Left cardiac atrium (tissue), 4 donors: Measurements from ENCODE around the gene BTD. TPM values are rescaled to one million over a fixed set of nuclear protein-coding genes. Genes with fewer than 3 reads are reported as not detected.
A peak's percentile ranks its signal among the peaks of the same experiment; 100 is the strongest.

Experiments used
- ATAC-seq, 2 donors: fragments of 200-7000 bp; cut with Tn5 transposase; one replicate each; pipeline ENCODE4 v1.9.1; 2020; ENCODE audit warnings: mild to moderate bottlenecking in 2 of 2, moderate library complexity in 2 of 2
- DNase-seq: peaks from one replicate; pipeline ENCODE4 v3.0.0-alpha.2; 2020
- intact Hi-C, 2 donors: fragments of 100-400 bp; cut with DNase I; formaldehyde crosslinking; loops; one replicate each; pipeline versions ENCODE4 v1.14.1 to v1.15.1; 2022 to 2023
- total RNA-seq, 2 donors: library from RNA; stranded (reverse); fragmentation: NEBNext Ultra II Directional; extraction: Animal tissue kit (Norgen Biotek cat#: 25700); gene quantifications; one replicate each; pipeline ENCODE4 v1.2.1, GENCODE V29; 2021
- donor health status: DM: no; HTN: yes; CAD: no.
- donor health status: DM: no; HTN: yes; CAD: no; lungs with severe emphysema.
- donor health status: DM: yes; HTN: yes; CAD: no.
- donor health status: Dilated cardiomyopathy.

BTD gene
- total RNA-seq, 2 donors from 2014 or later, result 11.4 to 16.0 TPM

DNA sequence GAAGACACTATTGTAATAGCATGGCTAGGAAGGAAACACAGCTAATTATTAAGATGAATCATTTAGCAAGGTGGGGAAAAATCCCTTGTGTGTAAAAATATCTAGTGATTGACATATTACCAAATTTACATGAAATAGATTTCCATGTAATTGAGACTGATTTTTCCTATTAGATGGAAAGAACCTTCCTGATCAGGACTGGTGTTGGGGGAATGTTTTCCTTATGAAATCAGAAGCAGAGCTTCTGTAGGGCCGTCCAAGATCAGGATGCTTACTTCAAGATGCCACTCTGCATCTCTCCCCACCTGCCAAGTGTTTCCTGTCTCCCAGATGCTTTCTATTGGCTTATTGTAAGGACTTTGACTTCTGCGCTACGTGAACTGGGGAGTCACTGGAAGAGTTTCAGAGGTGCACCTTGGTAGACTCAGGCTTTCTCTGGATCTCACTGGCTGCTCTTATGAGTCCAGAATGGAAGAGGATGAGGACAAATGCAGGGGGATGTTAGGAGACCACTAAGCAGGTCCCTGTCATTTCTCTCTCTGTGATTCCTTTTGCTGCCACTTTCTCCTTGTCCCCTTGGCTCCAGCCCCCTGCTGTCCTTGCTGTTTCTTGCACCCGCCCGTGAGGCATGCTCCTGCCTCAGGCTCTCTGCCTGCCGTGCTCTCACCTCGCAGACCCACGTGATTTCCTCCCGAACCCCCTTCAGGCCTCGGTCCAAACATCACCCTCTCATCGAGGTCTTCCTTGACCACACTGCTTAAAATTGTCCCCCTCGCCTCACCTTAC lies 30.1 kb downstream of the BTD start:
- ATAC-seq (no peak), DNase-seq (no peak)
- intact Hi-C loops, result loop anchor here (2.0 to 5.0 kb wide), 2 partner anchors 176 to 179 kb away; no protein-coding TSS in a partner anchor

DNA sequence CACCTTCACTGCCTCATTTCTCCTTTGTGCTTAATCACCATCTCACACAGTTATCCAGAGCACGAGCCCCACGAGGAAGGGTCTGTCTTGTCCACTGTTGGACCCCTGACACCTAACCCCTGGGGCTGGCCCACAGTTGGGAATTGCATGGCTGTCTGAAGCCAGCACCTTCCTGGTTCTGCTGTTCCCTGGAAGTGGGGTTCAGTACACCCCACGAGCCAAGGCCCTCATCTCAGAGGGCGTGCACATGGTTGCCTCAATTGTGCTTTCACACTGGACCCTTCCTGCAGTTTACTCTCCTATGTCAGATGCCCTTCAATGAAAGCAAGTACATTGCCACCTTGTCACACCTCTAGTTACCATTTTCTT lies 30.7 kb downstream of the BTD start:
- no peak for ATAC-seq
- intact Hi-C loops, result loop anchor here in 1 of 2 donors (5.0 kb wide), 1 partner anchor 175 kb away; no protein-coding TSS in a partner anchor
- DNase-seq, result no peak

DNA sequence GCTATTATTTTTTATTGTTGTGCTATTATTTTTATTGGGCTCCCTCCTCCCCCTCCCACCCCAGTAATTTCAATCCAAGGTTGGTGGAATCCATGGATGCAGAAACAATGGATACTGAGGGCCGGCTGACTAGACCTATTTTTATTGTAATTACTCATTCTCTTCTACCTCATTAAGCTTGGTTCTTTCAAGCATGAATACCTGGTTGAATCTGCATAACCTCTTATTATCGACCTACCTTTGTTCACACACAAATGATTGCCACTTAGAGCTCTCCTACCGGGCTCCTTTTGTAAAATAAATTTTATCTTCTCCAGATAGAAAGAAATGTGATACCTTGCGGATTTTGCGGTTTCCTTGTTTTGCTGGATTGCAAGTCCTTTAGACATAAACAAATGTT lies 31.6 kb downstream of the BTD start:
- intact Hi-C loops, result loop anchor here in 1 of 2 donors (5.0 kb wide), 1 partner anchor 174 kb away; no protein-coding TSS in a partner anchor
- no peak for ATAC-seq
- DNase-seq, result no peak

- intact Hi-C loops, result loop anchor here in 1 of 2 donors (5.0 kb wide), 1 partner anchor 173 kb away; no protein-coding TSS in a partner anchor
- no peak for ATAC-seq
- no peak for DNase-seq
Observed at GRCh38 chr3:15633766-15634598, 32.4 kb downstream of the BTD start.

DNA sequence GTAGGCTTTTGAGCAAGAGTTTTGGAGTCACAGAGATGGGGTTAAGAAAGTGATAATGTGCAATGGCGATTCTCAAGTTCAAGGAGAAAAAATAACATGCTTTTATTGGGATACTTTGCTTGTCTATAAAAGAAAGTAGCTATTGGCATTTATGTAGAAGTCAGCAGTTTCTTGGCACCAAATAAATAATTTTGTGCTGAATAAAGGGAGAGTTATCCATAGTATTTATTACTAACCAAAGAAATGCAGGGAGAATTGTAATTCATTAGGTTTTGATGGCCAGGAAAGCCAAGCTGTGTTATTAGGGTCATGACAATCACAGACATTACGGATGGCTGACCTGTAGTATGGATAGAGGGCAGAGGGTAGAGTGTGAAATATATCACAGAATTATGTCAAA lies 33.1 kb downstream of the BTD start:
- intact Hi-C loops, result loop anchor here in 1 of 2 donors (5.0 kb wide), 1 partner anchor 173 kb away; no protein-coding TSS in a partner anchor
- no peak for DNase-seq
- ATAC-seq, result no peak

GRCh38 chr3:15635121-15635661 lies 33.6 kb downstream of the BTD start:
- intact Hi-C loops, result no loop called here

DNA sequence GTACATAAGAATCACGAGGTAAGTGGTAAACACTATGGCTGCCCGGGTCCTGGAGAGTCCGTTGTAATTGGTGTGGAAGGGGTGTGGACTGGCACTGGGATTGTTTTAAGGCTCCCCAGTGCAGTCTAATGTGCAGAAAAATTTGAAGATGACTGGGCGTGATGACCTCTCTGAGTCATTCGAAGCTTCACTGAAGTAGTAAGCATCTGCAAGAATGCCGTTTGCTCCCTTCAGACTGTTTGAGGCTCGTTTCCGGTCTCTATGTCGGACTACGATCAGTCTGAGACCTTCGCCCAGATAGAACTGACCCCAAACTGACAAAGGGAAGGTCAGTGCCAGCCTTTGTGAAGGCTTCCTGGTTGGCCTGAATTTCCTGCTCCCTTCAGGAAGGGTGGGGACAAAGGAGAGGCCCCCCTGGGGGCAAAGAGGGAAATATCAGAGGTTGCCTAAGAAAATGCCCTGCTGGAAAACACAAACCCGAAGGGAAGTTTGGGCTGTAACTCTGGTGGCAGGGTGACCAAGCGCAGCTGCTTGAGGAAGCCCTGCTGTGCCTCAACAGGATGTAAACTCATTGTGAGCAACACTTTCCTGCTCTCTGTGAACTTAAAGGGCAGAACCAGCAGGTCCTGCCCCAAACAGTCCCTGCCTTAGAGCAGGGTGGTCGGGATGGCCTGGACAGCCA lies 34.6 kb downstream of the BTD start:
- intact Hi-C loops, result no loop called here
- DNase-seq (peak; percentile 59), ATAC-seq (peak; percentile 60 to 74)

More at GRCh38 chr3:15635121-15635661, 33.6 kb downstream of the BTD start:
- DNase-seq, result no peak
- ATAC-seq, result peak in 1 of 2 donors; percentile 50

GRCh38 chr3:15637131-15637951 lies 35.8 kb downstream of the BTD start:
- ATAC-seq (no peak), DNase-seq (no peak)
- intact Hi-C loops, result no loop called here

DNA sequence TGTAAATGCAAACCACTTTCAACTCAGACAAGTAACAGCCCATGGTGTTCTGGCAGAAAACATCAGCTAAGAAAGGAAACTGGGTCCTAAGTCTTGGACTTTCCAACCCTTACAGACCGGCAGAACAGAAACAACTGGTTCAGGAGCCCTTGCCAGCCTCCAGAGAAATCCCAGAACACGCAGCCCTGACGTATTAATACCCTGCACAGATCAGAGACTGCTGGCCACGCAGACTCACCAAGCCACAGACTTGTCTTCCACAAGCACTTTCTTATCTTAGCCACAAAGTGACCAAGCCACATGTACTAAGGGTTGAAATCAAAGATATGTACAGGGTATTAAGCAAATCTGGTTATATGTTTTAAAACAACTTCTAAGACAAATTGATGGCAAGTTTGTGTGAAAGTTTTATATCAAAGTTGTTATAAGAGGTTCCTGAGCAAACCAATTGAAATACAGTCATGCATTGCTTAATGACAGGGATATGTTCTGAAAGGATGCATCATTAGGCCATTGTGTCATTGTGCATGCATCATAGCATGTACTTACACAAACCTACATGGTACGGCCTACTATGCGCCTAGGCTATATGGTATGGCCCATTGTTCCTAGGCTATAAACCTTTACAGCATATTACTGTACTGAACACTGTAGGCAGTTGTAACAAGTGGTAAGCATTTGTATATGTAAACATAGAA lies 36.8 kb downstream of the BTD start:
- DNase-seq, result no peak
- intact Hi-C loops, result no loop called here
- ATAC-seq, result no peak

DNA sequence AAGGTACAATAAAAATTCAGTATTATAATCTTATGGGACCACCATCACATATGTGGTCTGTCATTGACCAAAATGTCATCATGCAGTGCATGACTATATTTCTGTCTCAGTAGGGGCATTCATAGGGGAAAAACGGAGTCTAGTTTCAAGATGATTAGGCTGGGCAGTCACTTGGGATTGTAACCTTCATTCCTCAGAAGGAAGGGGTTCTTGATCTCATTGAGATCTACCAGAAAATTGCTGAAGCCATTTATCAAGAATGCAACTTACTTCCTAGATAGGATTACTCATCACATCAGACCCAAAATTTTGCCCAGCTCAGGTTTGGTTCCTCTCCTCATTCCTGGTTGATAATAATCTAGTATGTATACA lies 37.3 kb downstream of the BTD start:
- DNase-seq (no peak), ATAC-seq (no peak)
- intact Hi-C loops, result no loop called here

- no peak for DNase-seq
- intact Hi-C loops, result no loop called here
- ATAC-seq, result no peak
Observed at GRCh38 chr3:15645246-15645645, 43.7 kb downstream of the BTD start.

GRCh38 chr3:15645740-15646501 lies 44.4 kb downstream of the BTD start:
- ATAC-seq (peak in 1 of 2 donors; percentile 56), DNase-seq (no peak)
- intact Hi-C loops, result no loop called here

DNA sequence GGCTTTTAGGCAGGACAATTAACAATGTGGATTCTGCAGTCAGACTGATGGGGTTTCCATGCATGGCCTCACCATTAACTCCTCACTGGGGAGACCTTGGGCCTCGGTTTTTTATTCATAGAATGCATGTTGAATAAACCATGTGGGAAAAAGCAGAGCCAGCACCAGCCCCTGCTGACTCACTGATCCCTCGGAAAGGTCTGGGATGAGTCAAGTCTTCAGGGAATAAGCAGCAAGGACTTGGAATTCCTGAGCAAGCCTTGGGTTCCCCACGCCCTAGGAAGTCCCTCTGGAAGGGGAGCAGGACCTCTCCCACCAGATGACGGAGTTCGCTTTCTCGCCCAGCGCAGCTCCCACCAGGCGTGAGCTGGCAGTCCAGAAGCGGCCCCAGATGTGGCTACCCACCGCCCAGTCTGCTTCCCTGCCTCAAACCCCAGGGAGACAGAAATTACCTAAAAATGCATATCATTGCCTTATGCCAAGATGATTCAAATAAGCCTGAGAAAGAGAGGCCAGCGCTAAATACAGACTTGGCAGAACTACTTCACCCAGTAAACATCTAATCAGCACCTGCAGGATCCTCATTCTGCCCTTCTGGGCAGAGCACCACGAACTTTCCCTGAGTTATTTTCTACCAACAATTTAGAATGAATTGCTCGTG lies 45.4 kb downstream of the BTD start:
- ATAC-seq (peak; percentile 78 to 93), DNase-seq (peak; percentile 60)
- intact Hi-C loops, result no loop called here

- peak; percentile 43 to 48 for ATAC-seq
- no peak for DNase-seq
- intact Hi-C loops, result no loop called here
Observed at GRCh38 chr3:15647611-15648167, 46.1 kb downstream of the BTD start.

DNA sequence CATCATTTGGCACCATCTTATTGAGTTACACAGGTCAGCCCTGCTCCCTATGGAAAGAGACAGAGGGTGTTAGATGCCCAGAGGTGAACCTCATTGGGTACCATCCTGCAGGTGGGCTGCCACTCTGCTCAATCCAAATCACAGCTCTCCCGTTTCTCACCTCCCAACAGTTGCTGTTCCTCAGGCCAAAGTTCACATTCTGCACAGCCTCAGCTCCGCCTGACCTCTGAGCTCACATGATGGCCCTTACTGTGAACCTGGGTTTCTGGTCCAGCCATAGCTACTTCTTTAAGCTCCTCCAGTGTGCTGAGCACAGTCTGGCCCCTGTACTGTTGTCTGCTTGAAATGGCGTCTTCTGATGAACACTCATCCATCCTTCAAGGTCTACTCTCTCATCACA lies 47.8 kb downstream of the BTD start:
- no peak for DNase-seq
- no peak for ATAC-seq
- intact Hi-C loops, result no loop called here

DNA sequence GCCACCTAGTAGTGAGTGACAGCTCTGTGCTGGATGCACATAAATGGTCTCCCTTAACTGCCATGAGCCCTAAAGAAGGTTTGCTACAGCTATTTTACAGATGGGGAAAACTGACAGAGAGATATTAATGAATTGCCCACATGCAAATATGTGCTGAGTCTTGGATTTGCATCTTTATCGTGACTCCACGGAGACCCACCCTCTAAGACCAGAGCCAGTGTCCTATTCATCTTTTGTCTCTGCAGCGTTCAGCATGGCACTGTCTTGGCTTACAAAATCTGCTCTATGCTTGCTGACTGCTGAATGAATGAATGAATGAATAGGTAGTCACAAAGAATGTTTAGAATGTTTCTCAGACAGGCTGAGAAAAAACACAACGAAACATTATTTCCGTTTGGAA lies 48.3 kb downstream of the BTD start:
- no peak for DNase-seq
- ATAC-seq, result no peak
- intact Hi-C loops, result no loop called here
